Measurements from ENCODE around the gene CCDC196. TPM values are rescaled to one million over a fixed set of nuclear protein-coding genes. Genes with fewer than 3 reads are reported as not detected.

CCDC196 gene
- polyA plus RNA-seq, 1 donor (not counting 4 experiments of a cell fraction or from before 2014, with no cell fraction given) = not detected

DNA sequence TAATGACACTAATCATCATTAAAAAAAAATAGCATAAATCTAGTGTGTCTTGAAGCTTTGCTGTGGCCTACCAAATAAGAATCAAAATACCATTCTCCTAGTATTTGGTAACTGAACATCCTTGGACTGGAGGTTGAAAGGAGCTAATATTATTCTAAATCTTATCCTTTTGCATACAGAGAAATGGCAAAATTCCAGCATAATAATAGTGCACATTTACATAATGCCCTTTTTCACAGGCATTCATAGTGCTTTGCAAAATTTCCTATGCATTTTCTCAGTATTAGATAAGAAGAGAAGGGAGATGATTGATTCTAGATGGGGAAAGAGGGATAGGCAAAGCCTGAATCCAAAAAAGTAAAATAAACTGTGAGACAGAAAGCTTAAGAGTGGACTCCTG is 13.9 kb upstream of the CCDC196 start:
- H3K4me1 ChIP-seq (ENCODE audit: control insufficient read depth, extremely low read depth, insufficient read depth, low read length) = no peaks in the 10 kb centered on the region
- no peak overlapping the region for H3K4me3 ChIP-seq (ENCODE audit: control insufficient read depth in 2 of 3, extremely low read depth in 1 of 3, insufficient read depth in 2 of 3, low read depth in 1 of 3, low read length in 3 of 3)
- H4K20me1 ChIP-seq (ENCODE audit: control insufficient read depth, extremely low read depth, insufficient read depth, low read length) = no peaks in the 10 kb centered on the region
- no peaks in the 10 kb centered on the region for H3K9me3 ChIP-seq (ENCODE audit: control insufficient read depth, low read depth, low read length)
- H3K4me2 ChIP-seq (ENCODE audit: control insufficient read depth, extremely low read depth, insufficient read depth, low read depth, low read length) = no peak overlapping the region
- no peaks in the 10 kb centered on the region for H3K27me3 ChIP-seq (ENCODE audit: control insufficient read depth, extremely low read depth, insufficient read depth, low read length)
- no peaks in the 10 kb centered on the region for H3K9me1 ChIP-seq (ENCODE audit: control insufficient read depth, extremely low read depth, insufficient read depth, low read length)
- no peaks in the 10 kb centered on the region for H3K79me2 ChIP-seq (ENCODE audit: control insufficient read depth, insufficient read depth, low read length)
- H3K36me3 ChIP-seq (ENCODE audit: control insufficient read depth in 2 of 2, extremely low read depth in 1 of 2, insufficient read depth in 2 of 2, low read length in 2 of 2) = no peaks in the 10 kb centered on the region
- H2AFZ ChIP-seq (ENCODE audit: control insufficient read depth, low read length) = no peak overlapping the region
- FAIRE-seq (no peak), DNase-seq (ENCODE audit: low read depth, low spot score) (no peak)
- no peak overlapping the region for H3K9ac ChIP-seq (ENCODE audit: control insufficient read depth, extremely low read depth, insufficient read depth, low read length)
- TF ChIP-seq CTCF (optimal IDR thresholded peaks at IDR 0.05 in 1 of 3, IDR thresholded peaks at IDR 0.05 in 1 of 3, conservative IDR thresholded peaks at IDR 0.05 in 1 of 3; ENCODE audit: extremely low read depth in 1 of 3, insufficient read depth in 2 of 3, low read length in 3 of 3) (no peak), EZH2 (IDR thresholded peaks at IDR 0.05; ENCODE audit: low read length) (no peak)
- dilution Hi-C loops (cut with MboI; ENCODE audit: extremely low pct_ligation_motif_present, low sequenced_read_pairs) = no loop called here
- H3K27ac ChIP-seq (ENCODE audit: control insufficient read depth, insufficient read depth, low read length) = no peak overlapping the region

- no peak for FAIRE-seq
- no peaks in the 10 kb centered on the region for H3K36me3 ChIP-seq (ENCODE audit: control insufficient read depth in 2 of 2, extremely low read depth in 1 of 2, insufficient read depth in 2 of 2, low read length in 2 of 2)
- H3K4me2 ChIP-seq (ENCODE audit: control insufficient read depth, extremely low read depth, insufficient read depth, low read depth, low read length) = no peak overlapping the region
- TF ChIP-seq EZH2 (IDR thresholded peaks at IDR 0.05; ENCODE audit: low read length) (no peak), CTCF (optimal IDR thresholded peaks at IDR 0.05 in 1 of 3, IDR thresholded peaks at IDR 0.05 in 1 of 3, conservative IDR thresholded peaks at IDR 0.05 in 1 of 3; ENCODE audit: extremely low read depth in 1 of 3, insufficient read depth in 2 of 3, low read length in 3 of 3) (no peak)
- no peak overlapping the region for H3K9ac ChIP-seq (ENCODE audit: control insufficient read depth, extremely low read depth, insufficient read depth, low read length)
- H3K9me1 ChIP-seq (ENCODE audit: control insufficient read depth, extremely low read depth, insufficient read depth, low read length) = no peaks in the 10 kb centered on the region
- H3K9me3 ChIP-seq (ENCODE audit: control insufficient read depth, low read depth, low read length) = no peaks in the 10 kb centered on the region
- dilution Hi-C loops (cut with MboI; ENCODE audit: extremely low pct_ligation_motif_present, low sequenced_read_pairs) = no loop called here
- no peak overlapping the region for H3K4me3 ChIP-seq (ENCODE audit: control insufficient read depth in 2 of 3, extremely low read depth in 1 of 3, insufficient read depth in 2 of 3, low read depth in 1 of 3, low read length in 3 of 3)
- H4K20me1 ChIP-seq (ENCODE audit: control insufficient read depth, extremely low read depth, insufficient read depth, low read length) = no peaks in the 10 kb centered on the region
- no peaks in the 10 kb centered on the region for H3K79me2 ChIP-seq (ENCODE audit: control insufficient read depth, insufficient read depth, low read length)
- no peak overlapping the region for H3K27ac ChIP-seq (ENCODE audit: control insufficient read depth, insufficient read depth, low read length)
- no peaks in the 10 kb centered on the region for H3K27me3 ChIP-seq (ENCODE audit: control insufficient read depth, extremely low read depth, insufficient read depth, low read length)
- no peak for DNase-seq (ENCODE audit: low read depth, low spot score)
- no peaks in the 10 kb centered on the region for H3K4me1 ChIP-seq (ENCODE audit: control insufficient read depth, extremely low read depth, insufficient read depth, low read length)
- no peak overlapping the region for H2AFZ ChIP-seq (ENCODE audit: control insufficient read depth, low read length)
Observed at GRCh38 chr14:66473223-66473622, 12.9 kb upstream of the CCDC196 start.

Measured in keratinocyte (primary cell).